MCF 10A (cell line): ENCODE data around the gene CALR3. TPM values are rescaled to one million over a fixed set of nuclear protein-coding genes. Genes with fewer than 3 reads are reported as not detected.

ENCODE experiments used
- BruUV-seq: library from RNA; stranded (reverse); fragments of 400-500 nt; replicated peaks from 2 replicates; lab custom pipeline; 2021; lab: Mats Ljungman, UMichigan
- CTCF ChIA-PET: fragments of 300-600 bp; sonication (Branson Sonifier 250); formaldehyde crosslinking; extraction: SDS; loops from one replicate; lab custom pipeline; 2021; ENCODE audit warnings: antibody characterized with exemption, inconsistent platforms; lab: Yijun Ruan, JAX
- POLR2A ChIA-PET: fragments of 300-600, 350-650 bp; sonication (Branson Sonifier 250); formaldehyde crosslinking; extraction: SDS; loops from one replicate; lab custom pipeline; 2020; ENCODE audit warnings: antibody characterized with exemption, inconsistent platforms; lab: Yijun Ruan, JAX
- DNase-seq: peaks from one replicate; pipeline ENCODE4 v3.0.0-alpha.2; 2018; ENCODE audit not compliant: unreplicated experiment
- H3K27ac Mint-ChIP-seq: one replicate; pipeline ENCODE4 v1.8.0; 2022; ENCODE audit warnings: mild to moderate bottlenecking, low read depth, mixed read lengths; ENCODE audit not compliant: unreplicated experiment
- H3K27me3 Mint-ChIP-seq: one replicate; pipeline ENCODE4 v1.8.0; 2022; ENCODE audit warnings: mixed read lengths; ENCODE audit not compliant: insufficient read depth, unreplicated experiment
- H3K36me3 Mint-ChIP-seq: one replicate; pipeline ENCODE4 v1.8.0; 2022; ENCODE audit warnings: mild to moderate bottlenecking, moderate library complexity, mixed read lengths; ENCODE audit not compliant: insufficient read depth, unreplicated experiment
- H3K4me1 Mint-ChIP-seq: one replicate; pipeline ENCODE4 v1.8.0; 2022; ENCODE audit warnings: mixed read lengths; ENCODE audit not compliant: insufficient read depth, unreplicated experiment
- H3K4me3 Mint-ChIP-seq: one replicate; pipeline ENCODE4 v1.8.0; 2022; ENCODE audit warnings: mild to moderate bottlenecking, moderate library complexity, mixed read lengths; ENCODE audit not compliant: unreplicated experiment
- H3K9me3 Mint-ChIP-seq: one replicate; pipeline ENCODE4 v1.8.0; 2022; ENCODE audit warnings: mixed read lengths; ENCODE audit not compliant: unreplicated experiment
- CTCF ChIP-seq: fragments of 200-600 bp; IDR thresholded peaks from one replicate; pipeline ENCODE4 v1.8.0; 2022; ENCODE audit warnings: antibody characterized with exemption, mild to moderate bottlenecking; ENCODE audit not compliant: unreplicated experiment
- intact Hi-C: fragments of 100-400 bp; cut with micrococcal nuclease; formaldehyde crosslinking; loops from 2 replicates; pipeline ENCODE4 v1.14.1; 2022
- total RNA-seq: library from RNA; stranded (reverse); gene quantifications from 2 replicates; pipeline ENCODE4 v1.2.3, GENCODE V29; 2022

The CALR3 gene
- total RNA-seq, 1 experiment from 2014 or later: not detected

DNA sequence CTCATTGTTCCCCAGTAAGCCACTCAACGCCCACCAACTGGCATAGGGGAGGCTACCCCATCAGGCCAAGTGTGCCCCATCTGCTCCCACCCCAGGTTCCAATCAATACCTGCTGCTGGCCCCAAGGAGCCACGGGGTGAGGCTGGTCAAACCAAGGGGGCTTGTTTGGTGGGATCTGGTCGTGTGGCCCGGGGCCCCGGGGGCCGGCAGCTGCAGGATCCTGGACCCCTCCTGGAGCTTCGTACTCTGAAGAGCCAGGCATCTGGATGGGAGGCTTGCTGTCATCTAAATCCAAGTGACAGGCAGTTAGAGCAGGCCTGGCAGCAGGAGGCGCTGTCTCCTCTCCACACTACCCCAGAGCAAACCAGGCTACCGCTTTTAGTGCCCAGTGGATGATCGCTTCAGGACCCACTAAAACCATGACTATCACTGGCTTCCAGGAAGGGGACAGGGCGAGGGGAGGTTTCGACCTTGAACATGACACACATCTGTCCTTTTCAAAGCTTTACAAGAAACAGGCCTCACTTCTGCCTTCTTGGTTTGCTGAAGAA is 32.1 kb upstream of the CALR3 start:
- peaks cover 73% of the 10 kb centered on the region for H3K36me3 Mint-ChIP-seq
- DNase-seq: no peak
- H3K4me1 Mint-ChIP-seq: no peaks in the 10 kb centered on the region
- no TSS peak for BruUV-seq
- peak; percentile 12 for TF ChIP-seq CTCF
- no peak overlapping the region for H3K4me3 Mint-ChIP-seq
- peak overlapping the region; percentile 12 for H3K27ac Mint-ChIP-seq
- intact Hi-C loops: no loop called here
- no peaks in the 10 kb centered on the region for H3K9me3 Mint-ChIP-seq
- POLR2A ChIA-PET: interaction anchor here (1.2 kb wide), 1 partner anchor 14 kb away, joined by 4 read pairs; the partner anchor contains the start of gene CHERP
- no peaks in the 10 kb centered on the region for H3K27me3 Mint-ChIP-seq
- CTCF ChIA-PET: interaction anchor here (0.6 to 1.2 kb wide), 4 partner anchors 18 to 266 kb away, joined by 3 to 7 read pairs (median 3); no protein-coding TSS in a partner anchor

- Mint-ChIP-seq H3K27ac (peak overlapping the region; percentile 12), H3K27me3 (no peaks in the 10 kb centered on the region), H3K4me1 (no peaks in the 10 kb centered on the region), H3K36me3 (peaks cover 69% of the 10 kb centered on the region), H3K9me3 (no peaks in the 10 kb centered on the region), H3K4me3 (no peak overlapping the region)
- TSS peak; percentile 24 for BruUV-seq
- DNase-seq: no peak
- ChIA-PET POLR2A (no interaction called here), CTCF (interaction anchor here (0.6 to 1.2 kb wide), 4 partner anchors 18 to 265 kb away, joined by 3 to 7 read pairs (median 3); no protein-coding TSS in a partner anchor)
- TF ChIP-seq CTCF: no peak
- intact Hi-C loops: no loop called here
These were observed 31.5 kb upstream of the CALR3 start for GRCh38 chr19:16527334-16527935.

GRCh38 chr19:16525751-16526481 is 29.9 kb upstream of the CALR3 start:
- BruUV-seq: no TSS peak
- POLR2A ChIA-PET: interaction anchor here (1.2 kb wide), 1 partner anchor 17 kb away, joined by 4 read pairs; no protein-coding TSS in a partner anchor
- peaks cover 64% of the 10 kb centered on the region for H3K36me3 Mint-ChIP-seq

More at GRCh38 chr19:16525751-16526481, 29.9 kb upstream of the CALR3 start:
- no peaks in the 10 kb centered on the region for H3K9me3 Mint-ChIP-seq
- DNase-seq: no peak
- no peak overlapping the region for H3K27ac Mint-ChIP-seq
- intact Hi-C loops: no loop called here
- no peak overlapping the region for H3K4me3 Mint-ChIP-seq
- no peaks in the 10 kb centered on the region for H3K4me1 Mint-ChIP-seq
- no peak for TF ChIP-seq CTCF
- CTCF ChIA-PET: interaction anchor here (0.7 kb wide), 1 partner anchor 24 kb away, joined by 3 read pairs; no protein-coding TSS in a partner anchor
- no peaks in the 10 kb centered on the region for H3K27me3 Mint-ChIP-seq
